ENCODE results near the gene PAK3. TPM values are rescaled to one million over a fixed set of nuclear protein-coding genes. Genes with fewer than 3 reads are reported as not detected.

Gene PAK3
- total RNA-seq, 1 experiment from 2014 or later: 7.5 TPM

- Mint-ChIP-seq H3K4me3 (no peak overlapping the region), H3K27me3 (ENCODE audit: low read depth) (no peaks in the 10 kb centered on the region), H3K27ac (no peak overlapping the region; a peak in 1 of 7 replicates), H3K36me3 (ENCODE audit: insufficient read depth in 1 of 3, low read depth in 3 of 3) (no peaks in the 10 kb centered on the region; a peak in 1 of 7 replicates), H3K9me3 (no peaks in the 10 kb centered on the region), H3K4me1 (no peaks in the 10 kb centered on the region)
- Histone ChIP-seq H3K56ac (ENCODE audit: insufficient read length, low read depth, low read length) (no peak overlapping the region), H3K18ac (ENCODE audit: insufficient read length, low read depth, low read length) (no peak overlapping the region), H2AFZ (ENCODE audit: low read length) (no peak overlapping the region), H2BK15ac (ENCODE audit: low read depth, low read length) (no peak overlapping the region), H4K8ac (replicated peaks; ENCODE audit: insufficient read length, low read depth, low read length) (no peak overlapping the region), H3K79me1 (ENCODE audit: insufficient read depth, low read depth, low read length, poor library complexity, severe bottlenecking) (no peaks in the 10 kb centered on the region), H2BK120ac (ENCODE audit: low read depth, low read length, poor library complexity, severe bottlenecking) (no peak overlapping the region), H3T11ph (ENCODE audit: low read length) (no peak overlapping the region), H3K9me3 (ENCODE audit: control insufficient read depth, low read depth, low read length) (no peaks in the 10 kb centered on the region), H4K20me1 (ENCODE audit: control insufficient read depth, insufficient read depth, insufficient read length) (no peaks in the 10 kb centered on the region), H3K27me3 (ENCODE audit: insufficient read depth, low read length) (no peaks in the 10 kb centered on the region), H4K91ac (ENCODE audit: insufficient read length, low read depth, low read length) (no peak overlapping the region), H3K4me2 (ENCODE audit: insufficient read depth, insufficient read length, low read length) (no peak overlapping the region), H3K23me2 (ENCODE audit: insufficient read length, low read depth, low read length, poor library complexity, severe bottlenecking) (no peaks in the 10 kb centered on the region), H2AK5ac (ENCODE audit: insufficient read length, low read length) (no peak overlapping the region), H3K9ac (ENCODE audit: extremely low read depth, insufficient read length, low read length) (no peak overlapping the region), H3K27ac (ENCODE audit: insufficient read length, low read depth, low read length) (no peak overlapping the region), H3K79me2 (ENCODE audit: insufficient read depth, low read length) (no peaks in the 10 kb centered on the region), H4K5ac (ENCODE audit: insufficient read length, low read depth, low read length) (no peak overlapping the region), H3K4ac (ENCODE audit: low read depth, low read length) (no peak overlapping the region), H2BK12ac (ENCODE audit: insufficient read length, low read depth, low read length) (no peak overlapping the region), H3K14ac (ENCODE audit: insufficient read depth, low read length) (no peak overlapping the region), H3K4me1 (ENCODE audit: insufficient read depth, low read length) (no peaks in the 10 kb centered on the region), H2BK20ac (ENCODE audit: low read depth, low read length, poor library complexity, severe bottlenecking) (no peak overlapping the region), H3K23ac (ENCODE audit: insufficient read length, low read depth, low read length) (no peak overlapping the region), H2BK5ac (ENCODE audit: insufficient read length, low read length) (no peak overlapping the region)
- no CpG with 5 or more reads among the region's 3 CpGs for WGBS (ENCODE audit: extremely low coverage, insufficient read length, low lambda C conversion rate)
- TF ChIP-seq CTCF (conservative IDR thresholded peaks at IDR 0.05): no peak
- no peak for DNase-seq
Observed at GRCh38 chrX:111167334-111167733, 71.3 kb downstream of the PAK3 start.
